GM19043 (cell line): ENCODE results near the gene RREB1.
"Not testable (repeated sequence)": the region's sequence is repeated elsewhere in the genome, so short reads cannot be mapped to it uniquely, and the experiment has no call there.

ENCODE experiments used
- ATAC-seq: cut with Tn5 transposase; IDR thresholded peaks from one replicate; pipeline ENCODE4 v1.9.1; 2021; ENCODE audit warnings: low read depth; ENCODE audit not compliant: unreplicated experiment

Gene RREB1

GRCh38 chr6:7254980-7255835 lies 147.4 kb downstream of the RREB1 start:
- ATAC-seq = no peak

- no peak for ATAC-seq
These were observed 148.2 kb downstream of the RREB1 start for GRCh38 chr6:7255918-7256317.

- no peak for ATAC-seq
These were observed 149.0 kb downstream of the RREB1 start for GRCh38 chr6:7256785-7257184.

- ATAC-seq = no peak
These were observed 149.9 kb downstream of the RREB1 start for GRCh38 chr6:7257521-7258230.

- no peak for ATAC-seq
These were observed 150.5 kb downstream of the RREB1 start for GRCh38 chr6:7258231-7258763.

- no peak for ATAC-seq
These were observed 152.7 kb downstream of the RREB1 start for GRCh38 chr6:7260291-7261031.

GRCh38 chr6:7261032-7261841 lies 153.5 kb downstream of the RREB1 start:
- peak; percentile 71 for ATAC-seq

- no peak for ATAC-seq
These were observed 154.2 kb downstream of the RREB1 start for GRCh38 chr6:7261852-7262461.

GRCh38 chr6:7262746-7263518 lies 155.2 kb downstream of the RREB1 start:
- ATAC-seq = no peak

- not testable (repeated sequence) for ATAC-seq
These were observed 155.7 kb downstream of the RREB1 start for GRCh38 chr6:7263519-7263805.

GRCh38 chr6:7264041-7264440 lies 156.3 kb downstream of the RREB1 start:
- no peak for ATAC-seq

- ATAC-seq = no peak
These were observed 157.1 kb downstream of the RREB1 start for GRCh38 chr6:7264686-7265384.

- ATAC-seq = not testable (repeated sequence)
These were observed 157.6 kb downstream of the RREB1 start for GRCh38 chr6:7265385-7265726.

- ATAC-seq = no peak
These were observed 159.3 kb downstream of the RREB1 start for GRCh38 chr6:7267071-7267465.

GRCh38 chr6:7267466-7268091 lies 159.8 kb downstream of the RREB1 start:
- ATAC-seq = no peak

GRCh38 chr6:7268362-7268761 lies 160.6 kb downstream of the RREB1 start:
- no peak for ATAC-seq

GRCh38 chr6:7268816-7269555 lies 161.2 kb downstream of the RREB1 start:
- no peak for ATAC-seq

- ATAC-seq = no peak
These were observed 162.1 kb downstream of the RREB1 start for GRCh38 chr6:7269816-7270215.
